ENCODE data around the gene KRT4. TPM values are rescaled to one million over a fixed set of nuclear protein-coding genes. Genes with fewer than 3 reads are reported as not detected.

KRT4 gene
- total RNA-seq, 2 donors from 2014 or later, result 0.52 TPM; not detected in 1

DNA sequence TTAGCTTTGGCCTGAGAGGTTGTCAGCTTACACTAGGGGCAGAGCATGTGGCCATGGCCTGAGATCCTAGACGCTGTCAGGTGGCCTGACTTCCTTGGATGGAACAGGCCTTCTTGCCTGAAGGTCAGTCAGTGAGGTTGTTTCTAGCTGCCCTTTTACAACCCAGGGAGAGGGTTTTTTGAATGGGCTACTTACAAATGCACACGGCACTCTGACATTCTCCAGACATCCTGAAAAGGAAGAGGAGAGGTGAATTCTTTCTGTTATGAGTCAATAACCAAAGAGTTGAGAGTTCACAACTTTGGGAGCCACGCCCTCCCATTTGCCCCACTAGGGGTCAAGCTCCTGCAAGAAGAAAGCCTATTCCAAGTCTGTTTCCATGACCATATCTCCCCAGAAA, 44.6 kb downstream of the KRT4 start:
- H3K4me3 ChIP-seq, result no peak overlapping the region
- H3K27me3 ChIP-seq, result no peaks in the 10 kb centered on the region
- intact Hi-C loops (cut with DNase I), result no loop called here
- no peak for DNase-seq
- no peaks in the 10 kb centered on the region for H3K9me3 ChIP-seq
- WGBS, 2 donors, result 63% methylated on average over 3 of the region's 3 CpGs
- H3K36me3 ChIP-seq (replicated peaks in 1 of 2; ENCODE audit: insufficient read depth in 1 of 2, low read depth in 2 of 2), result no peaks in the 10 kb centered on the region
- no peak for TF ChIP-seq POLR2A (IDR thresholded peaks at IDR 0.05)
- TF ChIP-seq, protein P1, sequence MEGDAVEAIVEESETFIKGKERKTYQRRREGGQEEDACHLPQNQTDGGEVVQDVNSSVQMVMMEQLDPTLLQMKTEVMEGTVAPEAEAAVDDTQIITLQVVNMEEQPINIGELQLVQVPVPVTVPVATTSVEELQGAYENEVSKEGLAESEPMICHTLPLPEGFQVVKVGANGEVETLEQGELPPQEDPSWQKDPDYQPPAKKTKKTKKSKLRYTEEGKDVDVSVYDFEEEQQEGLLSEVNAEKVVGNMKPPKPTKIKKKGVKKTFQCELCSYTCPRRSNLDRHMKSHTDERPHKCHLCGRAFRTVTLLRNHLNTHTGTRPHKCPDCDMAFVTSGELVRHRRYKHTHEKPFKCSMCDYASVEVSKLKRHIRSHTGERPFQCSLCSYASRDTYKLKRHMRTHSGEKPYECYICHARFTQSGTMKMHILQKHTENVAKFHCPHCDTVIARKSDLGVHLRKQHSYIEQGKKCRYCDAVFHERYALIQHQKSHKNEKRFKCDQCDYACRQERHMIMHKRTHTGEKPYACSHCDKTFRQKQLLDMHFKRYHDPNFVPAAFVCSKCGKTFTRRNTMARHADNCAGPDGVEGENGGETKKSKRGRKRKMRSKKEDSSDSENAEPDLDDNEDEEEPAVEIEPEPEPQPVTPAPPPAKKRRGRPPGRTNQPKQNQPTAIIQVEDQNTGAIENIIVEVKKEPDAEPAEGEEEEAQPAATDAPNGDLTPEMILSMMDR (IDR thresholded peaks at IDR 0.05), result no peak
- no peak overlapping the region for H3K27ac ChIP-seq
- no peak for ATAC-seq
- no peaks in the 10 kb centered on the region for H3K4me1 ChIP-seq

DNA sequence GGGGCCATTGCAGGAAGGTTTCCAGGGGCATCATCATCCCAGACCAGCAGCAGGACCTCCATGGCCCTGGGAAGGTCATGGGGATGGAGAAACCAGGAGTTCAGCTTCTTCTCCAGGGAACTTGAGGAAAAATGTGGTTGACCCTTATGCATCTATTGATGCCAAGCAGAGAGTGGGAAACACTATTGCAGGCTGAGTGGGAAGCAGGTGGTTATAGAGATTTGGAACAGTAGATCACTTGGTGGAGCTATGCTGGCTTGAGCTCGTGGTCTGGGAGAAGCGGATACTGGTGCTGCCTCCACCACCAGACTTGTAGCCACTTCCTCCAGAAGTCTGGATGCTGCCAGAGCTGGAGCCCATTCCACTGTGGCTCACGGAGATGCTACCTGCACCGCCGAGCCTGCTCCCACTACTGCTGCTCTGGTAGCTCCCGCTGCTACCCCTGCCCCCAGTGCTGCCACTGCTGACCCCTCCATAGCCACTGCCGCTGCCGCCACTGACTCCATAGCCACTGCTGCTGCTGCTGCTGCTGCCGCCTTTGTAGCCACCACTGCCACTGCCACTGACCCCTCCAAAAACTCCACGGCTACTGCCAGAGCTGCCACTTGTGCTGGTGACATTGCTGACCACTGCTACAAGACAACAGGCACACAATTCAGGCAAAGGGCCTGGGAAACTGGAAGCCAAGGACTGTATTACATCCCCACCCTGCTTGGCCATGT, 45.3 kb downstream of the KRT4 start:
- Histone ChIP-seq H3K36me3 (replicated peaks in 1 of 2; ENCODE audit: insufficient read depth in 1 of 2, low read depth in 2 of 2) (no peaks in the 10 kb centered on the region), H3K4me3 (no peak overlapping the region), H3K4me1 (no peaks in the 10 kb centered on the region), H3K27ac (no peak overlapping the region), H3K9me3 (no peaks in the 10 kb centered on the region), H3K27me3 (no peaks in the 10 kb centered on the region)
- no peak for ATAC-seq
- TF ChIP-seq, protein P1 (IDR thresholded peaks at IDR 0.05), result no peak
- no peak for TF ChIP-seq POLR2A (IDR thresholded peaks at IDR 0.05)
- WGBS, 2 donors, result 67% methylated on average over 9 to 10 of the region's 10 CpGs
- intact Hi-C loops (cut with DNase I), result no loop called here
- DNase-seq, result no peak

DNA sequence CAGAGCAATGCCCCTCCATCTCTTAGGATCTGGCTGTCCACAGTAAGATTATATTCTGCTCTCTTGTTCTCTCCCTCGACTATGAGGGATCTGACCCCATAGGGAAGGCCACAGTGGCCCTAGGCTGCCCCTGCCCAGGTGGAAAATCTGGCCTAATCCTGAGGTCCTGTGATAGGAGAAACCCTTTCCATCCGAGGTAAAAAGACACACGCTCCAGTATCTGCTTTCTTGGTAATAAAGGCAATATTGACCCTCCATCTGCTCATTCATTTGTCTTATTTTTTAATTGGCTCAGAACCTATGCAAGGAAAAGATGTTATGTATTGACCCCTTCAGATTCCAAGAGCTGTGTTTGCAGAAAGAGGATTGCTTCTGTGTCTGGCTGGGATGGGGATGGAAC, 46.5 kb downstream of the KRT4 start:
- 21 to 23% methylated on average over 3 of the region's 3 CpGs for WGBS, 2 donors
- no peaks in the 10 kb centered on the region for H3K4me1 ChIP-seq
- H3K27ac ChIP-seq, result no peak overlapping the region
- ATAC-seq (no peak), DNase-seq (no peak)
- H3K9me3 ChIP-seq, result no peaks in the 10 kb centered on the region
- no peaks in the 10 kb centered on the region for H3K27me3 ChIP-seq
- no peaks in the 10 kb centered on the region for H3K36me3 ChIP-seq (replicated peaks in 1 of 2; ENCODE audit: insufficient read depth in 1 of 2, low read depth in 2 of 2)
- H3K4me3 ChIP-seq, result no peak overlapping the region
- no peak for TF ChIP-seq POLR2A (IDR thresholded peaks at IDR 0.05)
- TF ChIP-seq, protein P1 (IDR thresholded peaks at IDR 0.05), result no peak
- intact Hi-C loops (cut with DNase I), result no loop called here

DNA sequence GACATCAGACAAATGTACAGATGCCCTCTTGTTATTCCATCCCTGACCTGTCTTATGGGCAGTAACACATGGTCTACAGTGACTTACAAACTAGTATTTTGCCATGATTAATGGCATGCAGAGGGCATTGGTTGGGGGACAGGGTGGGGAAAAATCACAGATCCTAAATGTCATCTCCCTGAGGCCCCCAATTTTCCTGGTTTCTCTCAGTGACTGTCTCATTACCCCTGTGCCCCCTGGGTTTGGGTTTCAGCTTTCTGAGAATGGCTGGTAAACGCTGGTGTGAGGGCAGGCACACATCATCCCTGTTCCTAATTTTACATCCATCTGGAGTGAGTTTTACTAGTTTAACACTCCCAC, 46.9 kb downstream of the KRT4 start:
- H3K4me1 ChIP-seq, result no peaks in the 10 kb centered on the region
- H3K9me3 ChIP-seq, result no peaks in the 10 kb centered on the region
- no peak overlapping the region for H3K27ac ChIP-seq
- H3K27me3 ChIP-seq, result no peaks in the 10 kb centered on the region
- 41 to 62% methylated on average over 1 of the region's 1 CpG for WGBS, 2 donors
- intact Hi-C loops (cut with DNase I), result no loop called here
- ATAC-seq (no peak), DNase-seq (no peak)
- H3K4me3 ChIP-seq, result no peak overlapping the region
- TF ChIP-seq, protein P1 (IDR thresholded peaks at IDR 0.05), result no peak
- TF ChIP-seq POLR2A (IDR thresholded peaks at IDR 0.05), result no peak
- no peaks in the 10 kb centered on the region for H3K36me3 ChIP-seq (replicated peaks in 1 of 2; ENCODE audit: insufficient read depth in 1 of 2, low read depth in 2 of 2)

DNA sequence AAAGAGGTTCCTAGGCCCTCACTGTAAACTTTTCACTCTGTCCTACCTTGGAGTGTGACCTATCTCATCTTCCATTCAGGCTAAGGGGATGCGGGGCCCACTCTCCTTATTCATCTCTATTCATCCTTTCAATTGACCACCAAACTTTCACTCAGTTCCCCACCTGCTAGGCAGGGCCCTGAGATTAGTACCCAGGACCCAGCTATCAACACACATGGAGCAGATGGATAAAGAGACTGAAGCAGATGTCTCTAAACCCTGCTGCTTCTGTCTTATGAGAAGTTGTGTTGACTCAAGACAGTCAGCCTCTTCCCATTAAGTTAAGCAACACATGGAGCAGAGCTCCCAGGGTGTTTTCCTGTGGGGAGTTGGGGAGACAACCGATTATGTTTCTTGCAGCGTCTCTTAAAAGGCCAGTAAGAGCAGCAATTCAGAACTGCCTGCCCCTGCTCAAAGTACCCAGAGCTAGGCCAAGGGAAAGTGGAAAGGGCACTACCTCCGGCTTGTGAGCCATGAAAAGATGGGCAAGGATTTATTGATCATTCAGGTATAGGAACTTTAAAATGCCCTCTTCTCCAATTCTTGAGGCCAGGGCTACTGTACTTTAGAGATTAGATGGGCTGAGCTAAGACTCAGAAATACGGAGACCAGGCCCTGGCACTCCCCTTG, 47.4 kb downstream of the KRT4 start:
- ATAC-seq, result no peak
- no peaks in the 10 kb centered on the region for H3K9me3 ChIP-seq
- WGBS, 2 donors, result 79% methylated on average over 5 of the region's 5 CpGs
- TF ChIP-seq, protein P1 (IDR thresholded peaks at IDR 0.05), result no peak
- TF ChIP-seq POLR2A (IDR thresholded peaks at IDR 0.05), result no peak
- no peaks in the 10 kb centered on the region for H3K36me3 ChIP-seq (replicated peaks in 1 of 2; ENCODE audit: insufficient read depth in 1 of 2, low read depth in 2 of 2)
- intact Hi-C loops (cut with DNase I), result no loop called here
- no peaks in the 10 kb centered on the region for H3K4me1 ChIP-seq
- no peak overlapping the region for H3K27ac ChIP-seq
- no peak overlapping the region for H3K4me3 ChIP-seq
- no peaks in the 10 kb centered on the region for H3K27me3 ChIP-seq
- DNase-seq, result no peak
